DLD1 (cell line): ENCODE data around the gene TRPV5.

Source experiments
- in situ Hi-C: cut with HindIII; loops from 2 replicates; pipeline ENCODE4 v1.10.0; 2017; ENCODE audit warnings: low sequenced_read_pairs

TRPV5 gene

DNA sequence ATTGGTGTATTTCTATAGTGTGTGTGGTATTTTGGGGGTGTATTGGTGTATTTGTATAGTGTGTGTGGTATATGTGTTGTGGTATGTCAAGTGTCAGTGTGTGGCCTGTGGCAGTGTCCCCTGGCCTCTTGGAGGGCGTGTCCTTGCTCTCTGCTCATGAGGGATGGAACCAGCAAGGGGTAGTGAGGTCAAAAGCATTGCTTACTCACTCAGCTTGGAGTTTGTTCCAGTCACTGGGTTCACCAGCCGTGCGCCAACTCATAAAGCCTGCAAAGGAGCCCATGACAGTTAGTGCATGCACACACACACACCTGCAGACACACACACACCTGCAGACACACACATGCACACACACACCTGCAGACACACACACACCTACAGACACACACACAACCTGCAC is 43.7 kb downstream of the TRPV5 start:
- in situ Hi-C loops = no loop called here

DNA sequence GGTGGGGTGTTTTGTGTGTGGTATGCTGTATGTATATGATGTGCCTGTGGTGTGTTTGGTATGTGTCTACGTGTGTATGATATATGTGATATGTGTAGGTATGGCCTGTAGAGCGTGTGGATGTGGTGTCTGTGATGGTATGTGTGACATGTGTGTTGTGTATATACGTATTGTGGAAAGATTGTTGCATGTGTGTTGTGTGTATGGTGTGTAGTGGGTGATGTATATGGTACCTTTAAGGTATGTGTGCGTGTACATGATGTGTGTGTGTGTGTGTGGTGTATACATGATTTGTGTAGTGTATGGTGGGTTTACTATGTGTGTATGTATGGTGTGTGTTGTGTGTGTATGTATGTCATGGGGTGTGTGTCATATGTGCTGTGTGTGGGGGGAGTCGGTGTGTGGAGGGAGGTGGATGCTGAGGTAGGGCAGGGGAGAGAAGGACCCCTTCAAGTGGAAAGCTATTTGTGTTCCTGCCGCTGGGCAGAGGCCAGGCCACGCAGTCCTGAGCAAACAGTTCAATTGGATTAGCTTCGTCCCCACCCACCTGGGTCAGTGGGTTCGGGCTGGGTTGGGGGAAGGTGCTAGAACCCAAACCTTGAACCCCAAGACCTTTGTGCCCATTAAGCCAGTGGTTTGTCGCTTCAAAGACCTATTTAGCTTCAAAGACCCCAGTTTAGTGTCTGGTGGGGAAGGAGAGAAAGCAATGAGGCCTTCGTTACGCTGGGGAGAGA is 46.1 kb downstream of the TRPV5 start:
- in situ Hi-C loops = no loop called here

DNA sequence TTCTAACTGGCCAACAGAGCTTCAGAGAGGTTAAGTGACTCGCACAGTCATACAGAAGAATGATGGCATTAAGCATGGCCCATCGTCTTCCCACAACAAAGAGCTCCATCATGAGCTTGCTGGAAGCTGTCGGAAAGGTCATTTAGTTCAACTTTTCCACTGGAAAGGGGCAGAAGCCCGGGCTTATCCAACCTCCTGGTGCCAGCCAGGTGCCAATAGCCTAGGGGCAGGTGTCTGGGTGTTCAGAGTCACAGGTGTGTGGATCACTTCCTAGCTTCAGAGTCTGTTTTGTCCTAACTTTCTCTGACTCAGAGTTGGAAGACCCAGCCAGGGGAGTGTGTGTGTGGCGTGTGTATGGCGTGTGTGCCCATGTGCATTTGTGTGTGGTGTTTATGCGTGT is 46.7 kb downstream of the TRPV5 start:
- in situ Hi-C loops = no loop called here

GRCh38 chr7:142885311-142886230 is 48.0 kb downstream of the TRPV5 start, which contains the start of gene TRPV6:
TSS of gene TRPV6 (minus strand) at chr7:142885745.
- in situ Hi-C loops = no loop called here

GRCh38 chr7:142884286-142884640 is 49.3 kb downstream of the TRPV5 start:
- in situ Hi-C loops = no loop called here

DNA sequence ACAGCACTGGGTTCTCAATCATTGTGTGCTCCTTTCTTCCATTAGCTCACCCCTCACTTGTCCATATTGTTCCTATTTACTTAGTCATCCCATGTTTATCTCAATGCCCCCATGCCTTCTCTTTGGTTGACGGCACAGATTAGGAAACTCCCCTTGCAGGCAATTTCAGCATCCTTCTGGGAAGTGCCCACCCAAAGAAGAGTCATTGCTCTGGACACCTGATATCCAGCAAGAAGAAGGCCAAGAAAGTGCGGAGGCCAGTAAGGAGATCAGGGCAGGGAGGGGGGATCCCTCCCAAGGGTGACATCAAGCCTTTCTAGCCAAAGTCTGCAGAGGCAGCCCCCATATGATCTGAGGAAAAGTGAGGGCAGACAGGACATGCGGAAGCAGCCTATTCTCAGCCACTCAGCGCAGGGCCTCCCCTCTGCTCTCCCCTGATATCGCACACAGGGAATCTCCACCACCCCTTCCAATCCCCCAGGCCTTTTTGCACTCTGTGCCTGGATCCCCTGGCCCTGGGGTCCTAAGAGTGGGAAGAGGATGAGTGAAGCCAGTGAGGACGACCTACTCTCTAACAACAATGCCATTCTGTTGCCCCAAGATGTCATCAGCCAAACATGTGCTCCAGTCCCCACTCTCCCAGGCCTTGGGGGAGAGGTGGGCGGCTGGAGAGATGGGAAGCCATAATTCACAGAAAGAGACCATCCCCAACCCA is 49.8 kb downstream of the TRPV5 start:
- in situ Hi-C loops = no loop called here

DNA sequence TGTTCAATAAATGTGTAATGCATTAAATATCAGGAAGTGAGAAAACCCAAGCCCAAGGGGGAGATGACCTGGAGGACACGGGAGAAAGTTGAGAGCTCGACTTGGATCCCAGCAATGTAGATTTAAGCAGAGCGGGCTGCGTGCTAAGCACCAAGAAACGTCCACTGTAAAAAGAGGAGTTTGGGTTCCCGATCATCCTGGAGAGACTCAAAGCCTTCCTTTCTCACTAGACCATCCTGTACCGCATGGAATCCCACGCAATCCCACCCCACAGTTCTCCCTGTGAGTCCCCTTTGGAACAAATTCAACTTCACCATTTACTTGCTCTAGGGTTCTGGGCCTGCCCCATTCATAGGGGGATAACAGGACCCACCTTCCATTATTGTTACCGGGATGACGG is 50.4 kb downstream of the TRPV5 start:
- in situ Hi-C loops = no loop called here

GRCh38 chr7:142882338-142882678 is 51.2 kb downstream of the TRPV5 start:
- in situ Hi-C loops = no loop called here

DNA sequence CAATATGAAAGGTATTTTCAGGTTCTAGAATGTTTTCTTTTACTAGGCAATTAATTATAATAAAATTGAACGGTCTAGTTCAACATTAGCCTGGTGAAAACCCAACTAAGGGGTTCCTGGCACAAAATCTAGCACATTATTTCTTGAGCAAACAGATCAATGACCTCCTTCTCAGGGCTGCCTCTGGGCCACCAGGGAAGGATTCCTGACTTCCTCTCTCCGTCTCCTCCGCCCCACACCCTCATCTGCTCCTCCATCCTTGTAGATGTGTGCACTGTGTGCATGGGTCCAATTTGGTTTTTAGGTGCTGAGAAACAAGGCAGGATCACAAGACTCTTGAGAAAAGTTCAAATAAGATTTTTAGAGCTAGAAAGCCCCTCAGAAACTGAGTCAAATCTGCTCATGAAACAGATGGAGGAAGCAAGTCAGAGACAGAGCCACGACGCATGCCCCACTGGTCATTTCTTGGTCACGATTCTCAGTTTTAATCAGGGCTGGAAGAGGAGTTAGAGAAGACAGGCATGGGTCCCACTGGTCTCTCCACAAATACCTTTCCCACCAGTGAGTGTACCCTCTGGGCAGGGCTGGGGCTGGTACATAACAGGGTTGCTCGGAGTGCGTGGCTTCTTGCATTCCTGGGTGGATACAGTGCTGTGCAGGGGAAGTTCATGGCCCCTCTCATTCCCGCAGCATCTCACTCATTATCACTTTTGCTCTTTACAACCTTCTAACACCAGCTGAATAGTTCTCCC is 51.8 kb downstream of the TRPV5 start:
- in situ Hi-C loops = no loop called here

- in situ Hi-C loops = no loop called here
Observed at GRCh38 chr7:142880876-142881505, 52.6 kb downstream of the TRPV5 start.

GRCh38 chr7:142879060-142879459 is 54.5 kb downstream of the TRPV5 start:
- in situ Hi-C loops = no loop called here

DNA sequence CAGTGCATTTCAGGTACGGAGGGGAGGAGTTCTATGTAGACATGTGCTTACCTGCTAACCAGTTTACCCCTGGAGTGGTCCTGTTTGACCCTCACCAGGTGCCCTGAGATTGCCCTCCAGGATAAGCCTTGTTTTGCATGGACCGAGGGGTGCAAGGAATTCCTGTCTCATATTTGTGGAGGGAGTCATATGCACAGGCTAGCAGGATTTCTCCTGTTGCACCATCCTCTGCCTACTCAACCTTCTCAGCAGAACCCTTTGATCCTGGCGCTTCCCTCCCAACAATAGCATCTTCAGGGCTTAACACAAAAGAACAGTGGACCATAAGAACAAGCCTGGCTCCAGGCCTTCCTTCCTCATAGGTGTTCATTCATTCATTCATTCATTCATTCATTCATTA is 55.2 kb downstream of the TRPV5 start:
- in situ Hi-C loops = no loop called here

GRCh38 chr7:142876991-142877910 is 56.3 kb downstream of the TRPV5 start:
- in situ Hi-C loops = no loop called here

GRCh38 chr7:142876236-142876960 is 57.1 kb downstream of the TRPV5 start:
- in situ Hi-C loops = no loop called here

DNA sequence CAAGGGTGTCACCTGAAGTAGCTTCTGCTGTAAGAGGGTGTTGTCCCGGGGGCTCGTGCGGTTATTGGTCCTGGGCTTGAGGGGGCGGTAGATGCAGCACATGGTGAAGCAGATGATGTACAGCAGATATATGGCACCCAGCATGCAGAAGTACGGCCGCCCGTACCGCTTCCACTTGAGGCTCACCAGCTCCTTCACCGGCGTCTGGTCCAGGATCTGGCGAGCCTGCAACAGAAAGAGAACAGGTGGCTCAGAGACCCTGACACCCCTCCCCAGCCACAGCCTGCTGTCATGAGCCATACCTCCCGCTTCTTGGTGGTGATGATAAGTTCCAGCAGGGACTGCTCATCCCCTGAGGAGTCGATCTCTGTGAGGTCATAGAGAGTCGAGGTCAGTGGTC is 58.1 kb downstream of the TRPV5 start:
- in situ Hi-C loops = no loop called here

- in situ Hi-C loops = no loop called here
Observed at GRCh38 chr7:142874837-142875236, 58.7 kb downstream of the TRPV5 start.

DNA sequence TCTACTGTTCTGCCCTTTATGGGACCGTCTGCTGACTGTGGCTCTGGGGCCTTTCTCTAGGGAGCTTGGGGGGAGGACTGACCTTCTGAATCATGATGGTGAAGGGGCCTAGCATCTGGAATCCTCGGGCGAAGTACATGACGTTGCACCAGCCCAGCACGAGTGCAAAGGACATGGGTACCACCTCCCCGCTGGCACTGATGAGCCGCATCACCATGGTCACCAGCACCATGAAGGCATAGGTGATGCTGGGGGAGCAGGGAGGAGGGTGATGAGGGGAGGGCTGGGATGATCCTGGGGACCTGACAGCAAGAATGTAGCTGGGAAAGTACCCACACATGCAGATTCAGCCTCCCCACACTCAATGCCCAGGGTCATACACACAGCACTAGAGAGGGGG is 59.1 kb downstream of the TRPV5 start:
- in situ Hi-C loops = no loop called here

- in situ Hi-C loops = no loop called here
Observed at GRCh38 chr7:142873871-142874270, 59.7 kb downstream of the TRPV5 start.

DNA sequence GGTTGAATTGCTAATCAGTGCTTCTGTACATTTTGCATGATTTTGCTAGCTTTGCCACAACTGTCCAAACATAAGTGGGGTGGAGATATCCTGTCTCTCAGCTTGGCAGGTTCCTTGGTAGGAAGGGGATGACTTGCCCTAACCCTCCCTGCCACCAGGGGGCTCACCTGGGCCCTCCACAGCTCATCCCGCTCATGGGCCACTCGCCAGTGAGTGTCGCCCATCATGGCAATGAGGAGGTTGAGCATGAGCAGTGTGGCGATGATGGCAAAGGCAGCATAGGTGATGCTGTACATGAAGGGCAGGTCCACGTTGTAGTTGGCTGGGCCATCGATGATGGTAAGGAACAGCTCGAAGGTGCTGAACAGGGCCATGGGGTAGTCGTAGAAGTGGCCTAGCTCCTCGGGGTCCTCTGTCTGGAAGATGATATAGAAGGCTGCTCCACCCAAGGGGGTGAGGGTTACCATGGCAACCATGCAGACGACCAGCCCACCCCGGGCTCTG is 60.2 kb downstream of the TRPV5 start:
- in situ Hi-C loops = no loop called here
